ENCODE results near the gene IGSF9.

DNA sequence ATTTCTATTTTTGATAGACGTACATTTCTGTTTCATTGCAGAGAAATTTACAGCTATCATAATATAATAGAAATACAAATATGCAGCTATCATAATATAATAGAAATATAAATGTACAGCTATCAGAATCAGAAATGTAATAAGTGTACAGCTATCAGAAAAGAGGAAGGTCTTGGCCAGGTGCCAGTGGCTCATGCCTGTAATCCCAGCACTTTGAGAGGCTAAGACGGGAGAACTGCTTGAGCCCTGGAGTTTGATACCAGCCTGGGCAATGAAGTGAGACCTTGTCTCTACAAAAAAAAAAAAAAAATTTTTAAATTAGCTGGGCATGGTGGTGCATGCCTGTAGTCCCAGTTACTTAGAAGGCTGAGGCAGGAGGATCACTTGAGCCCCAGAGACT, 48.5 kb upstream of the IGSF9 start:
- TF ChIP-seq, protein P1, sequence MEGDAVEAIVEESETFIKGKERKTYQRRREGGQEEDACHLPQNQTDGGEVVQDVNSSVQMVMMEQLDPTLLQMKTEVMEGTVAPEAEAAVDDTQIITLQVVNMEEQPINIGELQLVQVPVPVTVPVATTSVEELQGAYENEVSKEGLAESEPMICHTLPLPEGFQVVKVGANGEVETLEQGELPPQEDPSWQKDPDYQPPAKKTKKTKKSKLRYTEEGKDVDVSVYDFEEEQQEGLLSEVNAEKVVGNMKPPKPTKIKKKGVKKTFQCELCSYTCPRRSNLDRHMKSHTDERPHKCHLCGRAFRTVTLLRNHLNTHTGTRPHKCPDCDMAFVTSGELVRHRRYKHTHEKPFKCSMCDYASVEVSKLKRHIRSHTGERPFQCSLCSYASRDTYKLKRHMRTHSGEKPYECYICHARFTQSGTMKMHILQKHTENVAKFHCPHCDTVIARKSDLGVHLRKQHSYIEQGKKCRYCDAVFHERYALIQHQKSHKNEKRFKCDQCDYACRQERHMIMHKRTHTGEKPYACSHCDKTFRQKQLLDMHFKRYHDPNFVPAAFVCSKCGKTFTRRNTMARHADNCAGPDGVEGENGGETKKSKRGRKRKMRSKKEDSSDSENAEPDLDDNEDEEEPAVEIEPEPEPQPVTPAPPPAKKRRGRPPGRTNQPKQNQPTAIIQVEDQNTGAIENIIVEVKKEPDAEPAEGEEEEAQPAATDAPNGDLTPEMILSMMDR (IDR thresholded peaks at IDR 0.05; ENCODE audit: low read depth, low read length, missing input control), result no peak
- TF ChIP-seq SP1 (IDR thresholded peaks at IDR 0.05), result no peak
- no peak for TF ChIP-seq TAF1 (conservative IDR thresholded peaks at IDR 0.05)
- TF ChIP-seq JUND (IDR thresholded peaks at IDR 0.05), result no peak
- no peak for TF ChIP-seq RXRA (IDR thresholded peaks at IDR 0.05)
- TF ChIP-seq RAD21 (IDR thresholded peaks at IDR 0.05), result no peak
- TF ChIP-seq, protein P2, sequence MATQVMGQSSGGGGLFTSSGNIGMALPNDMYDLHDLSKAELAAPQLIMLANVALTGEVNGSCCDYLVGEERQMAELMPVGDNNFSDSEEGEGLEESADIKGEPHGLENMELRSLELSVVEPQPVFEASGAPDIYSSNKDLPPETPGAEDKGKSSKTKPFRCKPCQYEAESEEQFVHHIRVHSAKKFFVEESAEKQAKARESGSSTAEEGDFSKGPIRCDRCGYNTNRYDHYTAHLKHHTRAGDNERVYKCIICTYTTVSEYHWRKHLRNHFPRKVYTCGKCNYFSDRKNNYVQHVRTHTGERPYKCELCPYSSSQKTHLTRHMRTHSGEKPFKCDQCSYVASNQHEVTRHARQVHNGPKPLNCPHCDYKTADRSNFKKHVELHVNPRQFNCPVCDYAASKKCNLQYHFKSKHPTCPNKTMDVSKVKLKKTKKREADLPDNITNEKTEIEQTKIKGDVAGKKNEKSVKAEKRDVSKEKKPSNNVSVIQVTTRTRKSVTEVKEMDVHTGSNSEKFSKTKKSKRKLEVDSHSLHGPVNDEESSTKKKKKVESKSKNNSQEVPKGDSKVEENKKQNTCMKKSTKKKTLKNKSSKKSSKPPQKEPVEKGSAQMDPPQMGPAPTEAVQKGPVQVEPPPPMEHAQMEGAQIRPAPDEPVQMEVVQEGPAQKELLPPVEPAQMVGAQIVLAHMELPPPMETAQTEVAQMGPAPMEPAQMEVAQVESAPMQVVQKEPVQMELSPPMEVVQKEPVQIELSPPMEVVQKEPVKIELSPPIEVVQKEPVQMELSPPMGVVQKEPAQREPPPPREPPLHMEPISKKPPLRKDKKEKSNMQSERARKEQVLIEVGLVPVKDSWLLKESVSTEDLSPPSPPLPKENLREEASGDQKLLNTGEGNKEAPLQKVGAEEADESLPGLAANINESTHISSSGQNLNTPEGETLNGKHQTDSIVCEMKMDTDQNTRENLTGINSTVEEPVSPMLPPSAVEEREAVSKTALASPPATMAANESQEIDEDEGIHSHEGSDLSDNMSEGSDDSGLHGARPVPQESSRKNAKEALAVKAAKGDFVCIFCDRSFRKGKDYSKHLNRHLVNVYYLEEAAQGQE (IDR thresholded peaks at IDR 0.05), result no peak
- TF ChIP-seq, protein P3, sequence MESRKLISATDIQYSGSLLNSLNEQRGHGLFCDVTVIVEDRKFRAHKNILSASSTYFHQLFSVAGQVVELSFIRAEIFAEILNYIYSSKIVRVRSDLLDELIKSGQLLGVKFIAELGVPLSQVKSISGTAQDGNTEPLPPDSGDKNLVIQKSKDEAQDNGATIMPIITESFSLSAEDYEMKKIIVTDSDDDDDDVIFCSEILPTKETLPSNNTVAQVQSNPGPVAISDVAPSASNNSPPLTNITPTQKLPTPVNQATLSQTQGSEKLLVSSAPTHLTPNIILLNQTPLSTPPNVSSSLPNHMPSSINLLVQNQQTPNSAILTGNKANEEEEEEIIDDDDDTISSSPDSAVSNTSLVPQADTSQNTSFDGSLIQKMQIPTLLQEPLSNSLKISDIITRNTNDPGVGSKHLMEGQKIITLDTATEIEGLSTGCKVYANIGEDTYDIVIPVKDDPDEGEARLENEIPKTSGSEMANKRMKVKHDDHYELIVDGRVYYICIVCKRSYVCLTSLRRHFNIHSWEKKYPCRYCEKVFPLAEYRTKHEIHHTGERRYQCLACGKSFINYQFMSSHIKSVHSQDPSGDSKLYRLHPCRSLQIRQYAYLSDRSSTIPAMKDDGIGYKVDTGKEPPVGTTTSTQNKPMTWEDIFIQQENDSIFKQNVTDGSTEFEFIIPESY (IDR thresholded peaks at IDR 0.05), result no peak
- TF ChIP-seq FOXA1 (IDR thresholded peaks at IDR 0.05), result no peak
- TF ChIP-seq, protein P4, sequence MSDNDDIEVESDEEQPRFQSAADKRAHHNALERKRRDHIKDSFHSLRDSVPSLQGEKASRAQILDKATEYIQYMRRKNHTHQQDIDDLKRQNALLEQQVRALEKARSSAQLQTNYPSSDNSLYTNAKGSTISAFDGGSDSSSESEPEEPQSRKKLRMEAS (IDR thresholded peaks at IDR 0.05), result no peak
- no peak for TF ChIP-seq YY1 (IDR thresholded peaks at IDR 0.05)
